Neural progenitor cell (in vitro differentiated cells): ENCODE results near the gene GLIPR1L2.
"Not testable (repeated sequence)": the region's sequence is repeated elsewhere in the genome, so short reads cannot be mapped to it uniquely, and the experiment has no call there.

Experiments
- CTCF ChIP-seq: fragments of 200-600 bp; sonication (generic); IDR thresholded peaks from 2 replicates; pipeline ENCODE4 v1.5.1; 2017; ENCODE audit warnings: antibody characterized with exemption, mild to moderate bottlenecking
- EZH2 ChIP-seq: fragments of 200-600 bp; sonication (generic); IDR thresholded peaks from 2 replicates; pipeline ENCODE4 v1.6.1; 2017; ENCODE audit warnings: antibody characterized with exemption, mild to moderate bottlenecking, moderate library complexity

DNA sequence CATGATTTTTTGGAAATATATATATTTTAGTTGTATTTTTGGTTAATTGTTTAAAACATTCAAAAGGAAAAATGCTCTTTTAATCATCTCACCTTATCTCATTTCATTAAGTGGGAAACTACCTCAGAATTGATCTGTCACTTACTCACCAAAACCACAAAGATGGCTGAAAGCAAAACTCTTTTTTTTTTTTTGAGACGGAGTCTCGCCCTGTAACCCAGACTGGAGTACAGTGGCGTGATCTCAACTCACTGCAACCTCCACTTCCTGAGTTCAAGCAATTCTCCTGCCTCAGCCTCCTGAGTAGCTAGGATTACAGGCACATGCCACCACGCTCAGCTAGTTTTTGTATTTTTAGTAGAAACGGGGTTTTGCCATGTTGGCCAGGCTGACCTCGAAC lies 44.7 kb upstream of the GLIPR1L2 start:
- not testable (repeated sequence) for TF ChIP-seq CTCF, EZH2
